IPS DF 4.7 (cell line): ENCODE results near the gene HPSE2.
"Not testable (repeated sequence)": the region's sequence is repeated elsewhere in the genome, so short reads cannot be mapped to it uniquely, and the experiment has no call there.

Source experiments
- DNase-seq: peaks from one replicate; pipeline ENCODE4 v3.0.0-alpha.2; 2013; ENCODE audit warnings: low spot score; ENCODE audit errors: extremely low read depth

Gene HPSE2

GRCh38 chr10:98516352-98516751 lies 719.3 kb downstream of the HPSE2 start:
- DNase-seq: no peak

DNA sequence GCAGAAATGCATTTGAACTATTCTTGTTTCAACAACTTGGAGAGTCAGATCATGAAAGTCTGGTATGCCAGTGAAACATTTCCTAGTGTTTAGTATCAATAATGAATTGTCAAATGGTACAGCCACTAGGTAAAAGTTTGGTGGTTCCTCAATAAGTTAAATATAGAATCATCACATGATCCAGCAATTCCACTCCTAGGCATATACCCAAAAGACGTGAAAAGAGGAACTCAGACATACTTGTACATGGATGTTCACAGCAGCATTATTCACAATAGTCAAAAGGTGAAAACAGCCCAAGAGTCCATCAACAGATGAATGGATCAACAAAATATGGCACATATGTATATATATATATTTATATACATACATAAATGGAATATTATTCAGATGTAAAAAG lies 721.9 kb downstream of the HPSE2 start:
- no peak for DNase-seq

- no peak for DNase-seq
Measured at GRCh38 chr10:98511876-98512275, 723.8 kb downstream of the HPSE2 start.

- DNase-seq: no peak
Measured at GRCh38 chr10:98510412-98510995, 725.1 kb downstream of the HPSE2 start.

- DNase-seq: no peak
Measured at GRCh38 chr10:98509745-98510144, 725.9 kb downstream of the HPSE2 start.

- not testable (repeated sequence) for DNase-seq
Measured at GRCh38 chr10:98502535-98502934, 733.1 kb downstream of the HPSE2 start.

DNA sequence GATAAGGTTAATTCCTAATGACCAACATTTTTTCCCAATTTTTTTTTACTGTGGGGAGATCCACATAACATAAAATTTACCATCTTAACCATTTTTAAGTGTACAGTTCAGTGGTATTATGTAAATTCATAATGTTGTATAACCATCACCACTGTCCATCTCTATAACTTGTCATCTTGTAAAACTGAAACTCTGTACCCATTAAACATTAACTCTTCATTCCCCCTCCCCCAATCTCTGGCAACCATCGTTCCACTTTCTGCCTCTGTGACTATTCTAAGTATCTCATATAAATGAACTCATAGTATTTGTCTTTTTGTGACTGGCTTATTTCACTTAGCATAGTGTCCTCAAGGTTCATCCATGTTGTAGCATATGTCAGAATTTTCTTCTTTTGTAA lies 742.9 kb downstream of the HPSE2 start:
- DNase-seq: no peak

DNA sequence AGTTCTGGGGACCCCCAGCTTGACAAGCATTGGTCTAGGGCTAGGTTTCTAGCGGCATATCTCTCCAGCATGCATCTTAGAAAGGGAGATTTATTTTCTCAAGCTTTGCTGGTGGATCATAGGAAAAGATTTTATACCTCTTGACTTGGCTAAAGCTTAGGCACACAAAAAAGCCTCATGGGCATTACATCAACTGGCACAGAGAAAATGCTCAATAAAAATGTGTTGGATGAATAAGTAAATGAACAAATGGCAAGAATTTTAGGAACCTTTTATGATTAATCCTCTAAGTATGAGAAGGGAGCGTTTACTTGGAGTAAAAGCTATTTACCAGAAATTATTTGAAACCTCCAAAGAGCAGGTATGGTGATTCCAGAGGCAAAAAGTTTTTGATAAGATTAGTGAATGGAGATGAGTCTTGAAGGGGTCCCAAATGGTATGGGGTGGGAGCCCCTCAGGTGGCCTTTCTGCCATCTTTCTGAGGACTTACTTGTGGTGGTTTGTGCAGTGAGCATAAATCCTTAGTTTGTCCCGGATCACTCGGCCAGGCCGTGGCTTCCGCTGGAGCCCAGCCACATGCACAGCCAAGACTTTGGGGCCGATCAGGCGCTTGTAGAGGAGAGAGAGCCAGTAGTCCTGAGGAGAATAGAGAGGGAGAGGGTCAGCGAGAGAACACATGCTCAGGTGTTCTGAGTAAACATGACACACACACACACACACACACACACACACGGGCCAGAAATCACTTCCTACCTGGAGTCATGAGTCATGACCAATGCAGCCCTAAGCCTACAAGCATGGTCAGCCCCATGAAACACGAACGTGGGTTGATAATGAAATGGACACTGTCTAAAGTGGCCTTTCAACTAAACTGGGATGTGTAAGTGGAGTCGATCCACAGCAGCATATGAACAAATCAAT lies 745.8 kb downstream of the HPSE2 start:
- no peak for DNase-seq

- no peak for DNase-seq
Measured at GRCh38 chr10:98488669-98489430, 746.8 kb downstream of the HPSE2 start.

- no peak for DNase-seq
Measured at GRCh38 chr10:98487649-98488048, 748.0 kb downstream of the HPSE2 start.

- no peak for DNase-seq
Measured at GRCh38 chr10:98486421-98486820, 749.2 kb downstream of the HPSE2 start.

GRCh38 chr10:98485959-98486358 lies 749.7 kb downstream of the HPSE2 start:
- DNase-seq: no peak

GRCh38 chr10:98483658-98484057 lies 752.0 kb downstream of the HPSE2 start:
- DNase-seq: no peak

GRCh38 chr10:98482096-98482495 lies 753.6 kb downstream of the HPSE2 start:
- DNase-seq: no peak

DNA sequence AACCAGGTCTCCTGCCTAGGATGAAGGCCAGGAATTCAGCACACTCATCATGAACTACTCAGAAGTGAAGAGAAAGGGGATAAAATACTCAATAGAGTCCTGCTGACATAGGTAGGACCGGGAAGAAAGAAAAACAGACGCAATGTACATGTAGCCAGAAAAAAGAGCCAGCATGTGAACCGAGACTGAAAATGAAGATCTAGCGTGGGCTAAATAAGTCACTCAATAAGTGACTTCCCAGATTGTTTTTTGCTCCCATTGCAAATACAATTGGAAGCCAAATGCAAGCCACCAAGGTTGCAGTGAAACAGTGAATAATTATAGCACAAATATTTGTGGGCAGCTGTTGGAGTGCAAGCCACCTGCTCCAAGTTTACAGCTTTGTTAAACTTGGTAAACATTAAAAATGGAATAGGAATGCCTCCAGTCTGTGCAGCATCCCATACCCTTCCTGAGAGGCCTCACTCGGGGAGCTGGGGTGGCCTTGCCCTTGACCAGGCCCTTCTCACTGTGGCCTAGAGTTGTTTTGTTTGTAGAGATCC lies 754.2 kb downstream of the HPSE2 start:
- DNase-seq: no peak

- no peak for DNase-seq
Measured at GRCh38 chr10:98478430-98479222, 757.0 kb downstream of the HPSE2 start.

DNA sequence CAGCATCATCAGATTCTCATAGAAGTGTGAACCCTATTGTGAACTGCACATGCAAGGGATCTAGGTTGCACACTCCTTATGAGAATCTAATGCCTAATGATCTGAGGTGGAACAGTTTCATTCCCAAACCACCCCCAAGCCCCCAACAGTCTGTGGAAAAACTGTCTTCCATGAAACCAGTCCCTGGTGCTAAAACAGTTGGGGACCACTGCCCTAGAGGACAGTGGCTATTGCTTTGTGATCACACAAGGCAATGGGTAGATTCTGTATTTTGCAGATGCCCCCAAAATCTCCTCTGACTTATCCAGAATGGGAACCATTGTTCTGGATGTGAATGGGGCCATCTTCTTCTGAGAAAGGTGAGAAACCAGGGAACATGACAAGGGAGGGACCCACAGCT lies 757.8 kb downstream of the HPSE2 start:
- DNase-seq: no peak

DNA sequence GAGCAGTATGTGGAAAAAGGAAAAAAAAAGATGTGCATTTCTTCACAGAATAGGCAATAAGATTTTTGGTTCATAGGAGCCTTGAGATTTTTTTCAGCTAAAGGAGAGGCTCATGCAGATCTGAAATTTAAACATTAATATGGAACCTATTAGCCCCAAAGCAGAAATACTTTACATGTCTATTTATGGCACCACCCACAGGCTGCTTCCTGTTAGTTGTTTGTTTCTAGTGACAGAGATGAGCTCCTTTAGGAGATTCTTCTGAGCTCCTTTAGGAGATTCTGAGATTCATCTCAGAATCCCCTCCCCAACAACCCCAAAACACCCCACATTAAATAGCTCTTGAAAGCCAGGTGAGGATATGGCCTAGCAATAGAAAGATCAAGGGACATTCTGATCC lies 761.0 kb downstream of the HPSE2 start:
- DNase-seq: no peak

GRCh38 chr10:98472196-98472595 lies 763.5 kb downstream of the HPSE2 start:
- no peak for DNase-seq

GRCh38 chr10:98470850-98471249 lies 764.8 kb downstream of the HPSE2 start:
- DNase-seq: no peak
